Endothelial cell (in vitro differentiated cells): ENCODE data around the gene SYNJ1. TPM values are rescaled to one million over a fixed set of nuclear protein-coding genes. Genes with fewer than 3 reads are reported as not detected.

Source experiments
- DNase-seq: peaks from one replicate; pipeline ENCODE4 v3.0.0; 2021; ENCODE audit warnings: low spot score
- H3K27ac Mint-ChIP-seq: one replicate; pipeline ENCODE4 v1.8.0; 2021; ENCODE audit warnings: mixed read lengths, inconsistent platforms; ENCODE audit not compliant: unreplicated experiment
- H3K27me3 Mint-ChIP-seq: one replicate; pipeline ENCODE4 v1.8.0; 2021; ENCODE audit warnings: mild to moderate bottlenecking, moderate library complexity, mixed read lengths, inconsistent platforms; ENCODE audit not compliant: unreplicated experiment
- H3K36me3 Mint-ChIP-seq: one replicate; pipeline ENCODE4 v1.8.0; 2021; ENCODE audit warnings: mild to moderate bottlenecking, low read depth, mixed read lengths, inconsistent platforms; ENCODE audit not compliant: unreplicated experiment
- H3K4me1 Mint-ChIP-seq: one replicate; pipeline ENCODE4 v1.8.0; 2021; ENCODE audit warnings: mild to moderate bottlenecking, mixed read lengths, inconsistent platforms; ENCODE audit not compliant: unreplicated experiment
- H3K4me3 Mint-ChIP-seq: one replicate; pipeline ENCODE4 v1.8.0; 2021; ENCODE audit warnings: mild to moderate bottlenecking, mixed read lengths, inconsistent platforms; ENCODE audit not compliant: unreplicated experiment
- H3K9me3 Mint-ChIP-seq: one replicate; pipeline ENCODE4 v1.8.0; 2021; ENCODE audit warnings: mixed read lengths, inconsistent platforms; ENCODE audit not compliant: unreplicated experiment
- total RNA-seq: library from RNA; stranded (reverse); fragmentation: NEBNext Ultra II Directional; extraction: Animal tissue kit (Norgen Biotek cat#: 25700); gene quantifications from one replicate; pipeline ENCODE4 v1.2.1, GENCODE V29; 2021; ENCODE audit not compliant: unreplicated experiment
- TF ChIP-seq, protein P1 (sequence below): fragments of 200-600 bp; sonication (generic); IDR thresholded peaks from one replicate; pipeline ENCODE4 v1.5.0; 2021; ENCODE audit warnings: antibody characterized with exemption; ENCODE audit not compliant: unreplicated experiment

The SYNJ1 gene
- total RNA-seq, 1 donor from 2014 or later, result 23.0 TPM

DNA sequence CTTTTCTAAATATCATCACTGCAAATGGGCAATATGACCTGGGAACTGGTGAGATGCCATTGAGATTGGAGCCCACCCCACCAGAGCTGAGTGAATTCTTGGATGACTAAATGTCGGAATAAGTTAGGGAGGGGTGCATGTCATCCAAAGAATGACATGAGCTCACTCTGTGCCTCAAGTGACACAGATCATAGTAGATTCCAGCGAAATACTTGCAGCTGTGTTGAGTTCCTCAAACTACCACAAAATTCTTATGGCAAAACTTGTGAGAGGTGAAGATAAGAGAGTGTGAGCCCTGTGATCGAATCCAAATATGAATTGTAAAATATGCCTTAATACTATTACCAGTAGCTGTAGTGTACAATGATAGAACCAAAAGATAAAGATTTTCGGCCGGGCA, 140.2 kb downstream of the SYNJ1 start:
- Mint-ChIP-seq H3K4me3 (no peak overlapping the region), H3K27me3 (peaks cover 4% of the 10 kb centered on the region), H3K36me3 (no peaks in the 10 kb centered on the region), H3K4me1 (peaks cover 2% of the 10 kb centered on the region), H3K27ac (no peak overlapping the region), H3K9me3 (no peaks in the 10 kb centered on the region)
- TF ChIP-seq, protein P1, sequence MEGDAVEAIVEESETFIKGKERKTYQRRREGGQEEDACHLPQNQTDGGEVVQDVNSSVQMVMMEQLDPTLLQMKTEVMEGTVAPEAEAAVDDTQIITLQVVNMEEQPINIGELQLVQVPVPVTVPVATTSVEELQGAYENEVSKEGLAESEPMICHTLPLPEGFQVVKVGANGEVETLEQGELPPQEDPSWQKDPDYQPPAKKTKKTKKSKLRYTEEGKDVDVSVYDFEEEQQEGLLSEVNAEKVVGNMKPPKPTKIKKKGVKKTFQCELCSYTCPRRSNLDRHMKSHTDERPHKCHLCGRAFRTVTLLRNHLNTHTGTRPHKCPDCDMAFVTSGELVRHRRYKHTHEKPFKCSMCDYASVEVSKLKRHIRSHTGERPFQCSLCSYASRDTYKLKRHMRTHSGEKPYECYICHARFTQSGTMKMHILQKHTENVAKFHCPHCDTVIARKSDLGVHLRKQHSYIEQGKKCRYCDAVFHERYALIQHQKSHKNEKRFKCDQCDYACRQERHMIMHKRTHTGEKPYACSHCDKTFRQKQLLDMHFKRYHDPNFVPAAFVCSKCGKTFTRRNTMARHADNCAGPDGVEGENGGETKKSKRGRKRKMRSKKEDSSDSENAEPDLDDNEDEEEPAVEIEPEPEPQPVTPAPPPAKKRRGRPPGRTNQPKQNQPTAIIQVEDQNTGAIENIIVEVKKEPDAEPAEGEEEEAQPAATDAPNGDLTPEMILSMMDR, result no peak
- DNase-seq, result no peak

DNA sequence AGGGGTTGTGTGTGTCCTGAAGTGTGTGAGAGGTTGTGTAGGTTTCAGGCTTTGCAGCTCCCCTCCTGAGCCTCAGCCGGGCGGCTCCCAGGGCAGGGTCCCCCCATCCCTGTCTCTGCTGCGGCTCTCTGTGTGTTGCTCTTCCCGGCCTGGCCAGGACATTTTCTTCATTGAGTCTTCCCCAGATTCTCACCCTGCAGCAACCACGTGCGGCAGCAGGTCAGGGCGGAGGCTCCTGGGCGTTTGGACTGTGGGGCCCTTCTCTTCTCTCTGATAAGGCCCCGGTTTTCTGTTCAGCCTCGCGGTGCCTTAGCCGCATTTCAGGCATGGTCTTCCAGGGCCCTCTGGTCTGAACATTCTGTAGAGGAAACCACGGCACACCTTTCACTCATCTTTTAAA, 140.7 kb downstream of the SYNJ1 start:
- H3K4me1 Mint-ChIP-seq, result peaks cover 2% of the 10 kb centered on the region
- TF ChIP-seq, protein P1, result no peak
- peaks cover 4% of the 10 kb centered on the region for H3K27me3 Mint-ChIP-seq
- no peaks in the 10 kb centered on the region for H3K36me3 Mint-ChIP-seq
- H3K4me3 Mint-ChIP-seq, result no peak overlapping the region
- H3K9me3 Mint-ChIP-seq, result no peaks in the 10 kb centered on the region
- H3K27ac Mint-ChIP-seq, result no peak overlapping the region
- DNase-seq, result no peak

DNA sequence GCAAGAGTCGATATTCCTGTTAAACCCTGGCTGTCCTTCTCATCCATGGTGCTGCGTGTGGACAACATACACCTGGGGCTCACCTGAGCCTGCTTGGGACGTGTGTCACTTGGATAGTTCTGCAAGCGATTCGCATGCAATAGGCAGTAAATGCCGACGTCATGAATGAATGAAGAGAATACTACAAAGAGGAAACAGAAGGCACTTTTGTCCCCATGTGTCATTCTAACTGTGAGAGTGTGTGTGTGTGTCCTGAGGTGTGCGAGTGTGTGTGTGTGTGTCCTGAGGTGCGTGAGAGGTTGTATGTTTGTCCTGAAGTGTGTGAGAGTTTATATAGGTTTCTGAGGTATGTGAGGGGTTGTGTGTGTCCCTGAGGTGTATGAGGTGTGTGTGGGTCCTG, 141.8 kb downstream of the SYNJ1 start:
- Mint-ChIP-seq H3K9me3 (no peaks in the 10 kb centered on the region), H3K27ac (no peak overlapping the region), H3K27me3 (peaks cover 4% of the 10 kb centered on the region), H3K4me3 (no peak overlapping the region), H3K4me1 (peaks cover 2% of the 10 kb centered on the region), H3K36me3 (no peaks in the 10 kb centered on the region)
- no peak for DNase-seq
- TF ChIP-seq, protein P1, result no peak

DNA sequence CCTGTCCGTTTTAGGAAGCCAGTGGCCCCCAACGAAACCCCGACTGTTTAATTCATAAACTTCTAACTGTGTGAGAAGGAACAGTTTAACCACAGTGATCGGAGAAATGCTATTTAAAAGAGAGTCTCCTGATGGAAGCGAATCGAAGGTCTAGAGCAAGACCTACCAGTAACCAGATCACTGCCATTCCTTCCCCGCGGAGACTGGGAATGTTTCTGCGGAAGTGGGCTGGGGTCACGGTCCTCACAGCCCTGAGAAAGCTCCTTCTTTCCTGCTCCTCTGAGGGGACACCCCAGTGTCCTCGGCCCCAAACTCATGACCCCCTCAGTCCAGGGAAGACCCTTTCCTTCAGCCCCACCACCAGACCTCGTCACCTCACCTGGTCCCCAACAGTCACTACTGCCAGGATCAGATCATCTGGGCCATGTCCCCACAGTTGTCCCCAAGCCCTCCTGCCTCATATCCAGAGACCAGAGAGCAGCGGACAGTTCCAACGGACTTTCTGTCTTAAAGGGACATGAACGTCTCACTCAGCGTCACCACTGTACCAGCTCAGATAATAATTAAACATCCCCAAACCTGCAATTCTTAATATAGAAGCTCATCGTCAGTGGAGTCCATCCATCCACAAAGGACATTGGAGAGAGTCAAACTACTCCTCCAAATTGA, 142.6 kb downstream of the SYNJ1 start, which contains the start of gene TCP10L:
TSS of gene TCP10L (minus strand) at position 482 of the 669 bp plus-strand sequence. CDS start 1,219 bp downstream, outside the sequence.
- Mint-ChIP-seq H3K27ac (no peak within 1 kb of the TSS), H3K36me3 (no peaks in the 10 kb centered on the region), H3K4me1 (peaks cover 2% of the 10 kb centered on the region), H3K9me3 (no peaks in the 10 kb centered on the region), H3K27me3 (peaks cover 4% of the 10 kb centered on the region), H3K4me3 (no peak within 1 kb of the TSS)
- no peak for DNase-seq
- TF ChIP-seq, protein P1, result no peak

DNA sequence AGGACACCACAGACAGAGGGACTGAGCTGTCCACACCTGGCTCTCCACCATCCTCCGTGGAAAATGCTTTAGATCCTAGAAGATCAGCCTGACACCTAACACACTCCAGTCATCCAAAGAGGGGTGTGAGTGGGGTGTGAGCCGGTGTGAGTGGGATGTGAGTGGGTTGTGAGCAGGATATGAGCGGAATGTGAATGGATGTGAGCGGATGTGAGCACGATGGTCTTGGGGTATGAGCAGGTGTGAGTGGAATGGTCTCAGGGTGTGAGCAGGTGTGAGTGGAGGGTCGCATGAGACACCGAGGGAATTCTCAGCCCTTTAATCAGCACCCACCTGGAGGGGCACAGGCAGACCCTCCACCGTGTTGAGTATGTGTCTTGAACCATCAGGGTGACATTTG, 143.3 kb downstream of the SYNJ1 start:
- no peaks in the 10 kb centered on the region for H3K36me3 Mint-ChIP-seq
- H3K4me1 Mint-ChIP-seq, result no peaks in the 10 kb centered on the region
- peaks cover 4% of the 10 kb centered on the region for H3K27me3 Mint-ChIP-seq
- H3K4me3 Mint-ChIP-seq, result no peak overlapping the region
- TF ChIP-seq, protein P1, result no peak
- no peak overlapping the region for H3K27ac Mint-ChIP-seq
- no peaks in the 10 kb centered on the region for H3K9me3 Mint-ChIP-seq
- no peak for DNase-seq
